HK-2 (cell line): Measurements from ENCODE around the gene C16orf78.
A peak's percentile ranks its signal among the peaks of the same experiment; 100 is the strongest.

Source experiments
- DNase-seq: peaks from one replicate; pipeline ENCODE4 v3.0.0-alpha.2; 2018; ENCODE audit not compliant: unreplicated experiment

The C16orf78 gene

DNA sequence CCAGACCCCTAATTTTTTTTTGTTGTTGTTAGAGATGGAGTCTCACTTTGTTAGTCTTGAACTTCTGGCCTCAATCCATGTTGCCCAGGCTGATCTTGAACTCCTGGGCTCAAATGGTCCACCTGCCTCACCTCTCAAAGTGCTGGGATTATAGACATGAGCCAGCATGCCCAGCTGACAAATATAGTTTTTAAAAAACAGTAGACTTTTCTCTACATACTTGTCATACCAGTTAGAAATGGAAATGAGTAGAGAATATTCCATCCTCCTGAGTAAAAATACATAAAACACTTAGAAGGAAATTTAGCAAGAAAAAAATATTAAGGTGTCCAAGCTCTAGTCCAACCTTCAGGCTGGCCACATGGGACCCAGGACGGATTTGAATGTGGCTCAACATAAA lies 21.4 kb downstream of the C16orf78 start:
- DNase-seq = no peak

DNA sequence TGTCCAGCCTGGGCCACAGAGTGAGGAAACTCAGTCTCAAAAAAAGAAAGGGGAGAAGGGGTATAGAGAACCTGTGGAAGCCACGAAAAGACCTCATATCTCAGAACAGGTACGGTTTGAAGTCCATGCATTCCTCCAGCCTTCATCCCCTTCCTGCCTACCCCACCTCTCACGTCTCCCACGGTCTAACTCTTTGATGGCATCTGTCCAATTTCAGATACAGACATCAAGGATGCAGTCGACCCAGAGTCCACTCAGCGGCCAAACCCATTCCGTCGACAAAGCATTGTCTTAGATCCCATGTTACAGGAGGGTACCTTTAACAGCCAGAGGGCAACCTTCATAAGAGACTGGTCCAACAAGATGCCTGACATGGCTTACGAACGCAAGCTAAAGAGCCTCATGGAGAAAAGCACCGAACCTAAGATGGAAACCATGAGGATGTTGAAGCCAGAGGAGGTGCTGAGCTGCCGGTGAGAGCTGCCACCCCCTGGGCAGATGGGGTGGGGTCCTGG lies 22.7 kb downstream of the C16orf78 start:
- no peak for DNase-seq

DNA sequence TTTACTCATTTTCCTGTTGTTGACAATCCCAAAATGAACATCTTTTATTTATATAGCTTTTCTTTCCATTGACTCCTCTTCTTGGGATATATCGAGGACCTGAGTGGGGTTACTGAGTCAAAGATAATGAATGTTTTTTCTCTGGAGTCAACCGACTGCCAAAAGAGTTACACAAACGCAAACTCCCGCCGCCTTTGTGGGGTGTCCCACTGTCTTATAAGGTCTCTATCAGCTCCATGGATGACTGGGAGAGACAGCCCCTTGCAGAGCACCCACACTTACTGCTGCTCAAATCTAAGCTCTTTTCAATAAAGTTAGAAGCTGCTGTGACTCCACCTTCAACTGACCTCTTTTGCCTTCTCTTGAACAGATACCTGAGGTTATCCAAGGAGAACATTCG lies 25.2 kb downstream of the C16orf78 start:
- DNase-seq = no peak

DNA sequence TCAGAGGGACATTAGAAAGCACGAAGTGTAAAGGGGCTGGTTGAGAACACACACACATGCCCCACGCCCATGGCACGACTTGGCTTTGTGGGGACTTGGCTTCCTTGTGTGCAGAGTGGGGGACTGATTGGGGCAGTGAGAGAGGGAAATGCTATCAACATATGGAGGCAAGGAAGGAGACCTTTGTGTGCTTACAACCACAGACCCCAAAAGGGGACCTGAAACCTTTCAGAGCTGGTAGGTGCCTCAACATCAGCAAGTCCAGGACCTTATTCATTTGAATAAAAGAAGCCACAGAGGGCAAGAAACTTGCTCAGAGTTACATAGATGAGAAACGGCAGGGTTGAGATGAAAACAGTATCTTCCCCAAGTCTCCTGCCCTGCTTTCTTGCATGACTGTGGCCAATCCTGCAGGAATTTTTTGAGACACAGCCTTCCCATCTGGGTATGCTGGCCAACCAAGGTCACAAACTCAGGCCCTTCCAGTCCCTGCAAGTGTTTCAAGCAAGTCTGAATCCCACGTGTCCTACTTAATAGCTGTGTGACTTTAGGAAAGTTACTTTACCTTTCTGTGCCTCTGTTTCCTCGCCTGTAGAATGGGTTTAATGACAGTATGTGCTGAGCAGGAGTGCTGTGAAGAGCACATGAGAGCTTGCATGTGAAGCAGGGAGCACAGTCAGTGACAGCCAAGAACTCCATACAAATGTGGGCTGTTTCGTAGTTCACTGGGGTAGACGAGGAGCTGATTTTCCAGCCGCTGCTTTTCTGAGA lies 26.2 kb downstream of the C16orf78 start:
- DNase-seq = no peak

DNA sequence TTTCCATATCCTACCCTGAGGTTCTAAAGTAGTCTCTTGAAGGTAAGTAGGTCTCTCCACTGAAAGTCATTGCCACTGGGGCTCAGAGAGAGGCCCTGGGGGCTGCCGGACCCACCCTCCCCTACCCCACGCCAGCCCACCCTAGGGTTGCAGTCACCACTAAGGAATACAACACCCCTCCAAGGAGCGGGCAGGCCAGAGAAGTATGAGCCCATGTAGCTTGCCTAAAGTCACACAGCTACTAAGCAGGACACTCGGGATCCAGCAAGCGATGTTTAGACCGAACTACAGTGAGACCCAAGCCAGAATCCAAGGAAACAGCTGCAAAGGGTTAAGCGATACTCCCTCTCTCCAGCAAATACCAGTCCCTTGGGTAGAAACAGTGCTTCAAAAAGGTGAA lies 27.0 kb downstream of the C16orf78 start:
- no peak for DNase-seq

DNA sequence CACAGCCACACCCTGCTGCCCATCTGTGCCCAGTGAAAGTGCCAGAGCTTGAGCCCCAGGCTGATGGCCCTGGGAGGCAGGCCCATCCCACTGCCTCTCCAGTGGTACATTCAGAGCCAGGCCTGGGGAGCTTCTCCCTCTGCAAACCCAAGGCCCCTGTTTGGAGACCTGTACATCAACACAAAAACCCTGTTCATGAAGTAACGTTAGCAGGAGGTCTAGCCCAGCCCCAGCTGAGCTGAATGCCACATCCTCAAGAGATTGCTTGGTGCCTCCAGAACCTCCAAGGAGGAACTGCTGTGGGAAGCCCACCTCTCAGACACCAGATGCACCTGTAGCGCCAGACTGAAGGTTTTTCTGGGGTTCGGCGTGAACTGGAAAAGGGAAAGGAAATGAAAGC lies 31.5 kb downstream of the C16orf78 start:
- DNase-seq = no peak

DNA sequence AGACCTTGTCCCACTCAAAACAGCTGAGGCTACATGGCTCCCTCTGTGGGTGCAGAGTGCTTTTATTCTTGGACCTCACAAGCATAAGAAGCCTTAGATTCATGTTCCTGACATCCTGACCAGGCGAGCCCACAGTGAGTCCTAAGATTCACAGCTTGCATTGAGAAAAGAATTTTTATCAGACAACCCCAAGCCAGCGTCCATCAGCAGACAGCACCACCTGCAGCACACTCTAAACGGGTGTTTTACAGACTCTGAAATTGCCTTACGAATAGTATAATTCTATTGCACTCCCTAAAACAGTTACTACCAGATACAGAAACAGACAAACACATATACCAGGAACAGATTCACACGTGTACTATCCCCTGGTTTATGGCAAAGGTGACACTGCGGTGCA lies 31.9 kb downstream of the C16orf78 start:
- no peak for DNase-seq

DNA sequence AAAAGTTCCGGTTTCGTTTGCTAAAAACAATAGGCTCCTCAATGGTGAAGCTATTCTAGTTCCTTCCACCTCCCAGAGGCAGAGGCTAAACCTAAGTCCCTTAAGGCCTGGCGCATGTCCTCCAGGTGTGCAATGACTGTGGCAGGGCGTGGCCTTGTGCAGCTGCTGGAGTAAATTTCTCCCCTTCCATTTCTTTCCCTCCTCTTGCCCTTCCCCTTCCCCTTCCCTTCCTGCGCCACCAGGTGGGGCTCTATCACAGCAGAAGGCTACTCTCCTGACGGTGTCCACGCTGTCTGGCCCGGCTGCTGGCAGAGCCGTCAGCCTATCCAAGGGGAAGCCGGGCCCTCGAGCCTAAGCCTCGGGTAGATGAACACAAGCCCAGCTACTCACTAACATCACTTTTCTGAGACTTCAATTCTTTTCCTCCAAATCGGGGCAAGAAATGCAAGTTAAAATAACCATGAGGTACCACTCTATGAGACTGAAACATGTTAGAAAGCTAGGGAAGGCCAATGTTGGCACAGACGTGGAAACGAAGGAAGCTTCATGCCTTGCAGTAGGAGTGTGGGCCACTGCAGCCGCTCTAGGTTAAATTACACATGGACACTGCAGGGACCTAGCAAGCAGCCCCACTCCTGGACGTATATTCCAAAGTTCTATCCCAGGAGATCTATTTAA lies 34.4 kb downstream of the C16orf78 start:
- peak; percentile 80 for DNase-seq

DNA sequence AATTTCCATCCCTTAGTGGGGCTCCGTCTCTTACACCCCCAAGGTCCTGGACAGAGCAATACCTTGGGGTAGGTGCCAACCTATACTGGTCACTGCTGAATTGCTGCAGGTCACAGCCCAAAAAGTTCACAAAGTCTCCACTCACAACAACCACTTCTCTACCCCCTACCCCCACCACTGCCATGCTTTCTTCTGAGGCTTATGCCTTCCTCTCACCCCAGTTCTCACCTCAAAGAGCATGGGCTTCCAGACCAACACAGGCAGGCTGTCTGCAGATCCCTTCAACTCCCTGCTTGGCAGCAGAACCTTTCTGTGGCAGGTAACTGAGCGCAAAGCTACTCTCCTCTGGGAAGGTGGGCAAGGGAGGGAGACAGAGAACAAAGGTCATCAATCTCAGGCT lies 35.5 kb downstream of the C16orf78 start:
- DNase-seq = no peak

DNA sequence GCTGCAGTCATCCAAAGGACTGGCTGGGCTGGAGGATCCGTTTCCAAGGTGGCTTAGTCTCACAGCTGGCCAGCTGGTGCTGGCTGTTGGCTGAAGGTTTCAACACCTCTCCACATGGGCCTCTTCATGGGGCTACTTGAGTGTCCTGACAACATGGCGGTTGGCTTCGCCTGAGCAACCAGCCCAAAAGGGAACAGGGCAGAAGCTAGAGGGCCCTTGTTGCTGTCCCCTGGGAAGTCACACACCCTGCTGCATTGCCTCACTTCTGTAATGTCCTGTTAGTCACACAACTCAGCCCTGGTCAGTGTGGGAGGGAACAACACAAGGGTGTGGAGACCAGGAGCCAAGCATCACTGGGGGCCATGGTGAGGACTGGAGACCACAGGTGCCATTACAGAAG lies 36.6 kb downstream of the C16orf78 start:
- no peak for DNase-seq

DNA sequence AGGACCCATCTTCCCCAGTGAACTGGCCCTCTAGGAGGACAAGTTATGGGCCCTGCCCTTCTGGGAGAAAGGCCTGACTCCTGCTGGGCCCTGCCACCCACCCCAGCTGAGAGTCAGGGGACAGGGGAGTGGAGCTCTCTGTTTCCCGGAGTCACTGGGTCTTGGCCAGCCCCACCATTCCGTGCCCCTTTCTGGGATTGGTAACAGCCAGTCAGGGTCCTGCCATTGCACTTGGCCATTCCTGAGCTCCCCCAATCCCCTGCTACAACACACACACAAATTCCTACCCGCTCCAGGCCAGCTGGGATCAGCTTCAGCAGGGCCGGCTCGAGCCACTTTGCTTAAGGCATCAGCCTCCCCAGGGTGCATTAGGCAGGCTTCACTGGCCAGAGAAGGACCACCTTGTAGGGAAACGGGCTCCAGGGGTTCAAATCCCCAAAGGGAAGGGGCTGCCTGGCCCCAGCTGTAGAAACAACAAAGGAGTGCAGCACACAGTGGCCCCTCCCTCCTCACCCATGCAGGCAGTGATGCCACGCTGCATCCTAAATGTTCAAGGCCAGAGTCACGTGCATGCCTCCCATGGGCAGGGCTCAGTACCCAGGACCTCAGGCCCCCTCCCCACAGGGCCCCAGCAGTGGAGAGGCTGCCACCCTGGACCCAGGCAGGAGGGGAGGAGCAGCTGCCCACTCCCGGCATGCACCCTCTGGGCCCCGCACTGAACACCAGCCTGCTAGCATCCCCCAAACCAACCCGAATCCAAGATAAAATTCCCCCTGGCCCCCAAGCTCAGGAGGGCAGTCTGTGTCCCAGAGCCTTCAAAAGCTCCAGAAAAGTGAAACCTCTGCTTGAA lies 37.7 kb downstream of the C16orf78 start:
- no peak for DNase-seq

DNA sequence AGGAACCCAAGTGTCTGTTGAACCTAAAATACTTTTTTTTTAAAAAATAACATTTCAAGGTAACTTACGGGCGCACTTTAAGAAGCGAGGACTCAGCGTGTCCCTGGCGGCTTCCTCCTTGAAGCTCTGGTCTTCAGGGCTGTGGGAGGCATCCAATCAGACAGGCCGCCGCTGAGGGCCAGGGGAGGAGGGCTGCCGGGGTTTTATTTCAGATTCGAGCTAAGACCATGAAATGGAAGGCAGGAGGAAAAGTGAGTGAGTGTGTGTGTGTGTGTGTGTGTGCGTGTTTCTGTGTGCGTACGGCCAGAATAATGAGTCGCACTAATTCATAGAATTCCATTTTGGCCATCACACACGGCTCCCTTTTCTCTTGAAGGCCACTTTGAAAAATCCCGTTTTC lies 41.1 kb downstream of the C16orf78 start:
- DNase-seq = no peak

DNA sequence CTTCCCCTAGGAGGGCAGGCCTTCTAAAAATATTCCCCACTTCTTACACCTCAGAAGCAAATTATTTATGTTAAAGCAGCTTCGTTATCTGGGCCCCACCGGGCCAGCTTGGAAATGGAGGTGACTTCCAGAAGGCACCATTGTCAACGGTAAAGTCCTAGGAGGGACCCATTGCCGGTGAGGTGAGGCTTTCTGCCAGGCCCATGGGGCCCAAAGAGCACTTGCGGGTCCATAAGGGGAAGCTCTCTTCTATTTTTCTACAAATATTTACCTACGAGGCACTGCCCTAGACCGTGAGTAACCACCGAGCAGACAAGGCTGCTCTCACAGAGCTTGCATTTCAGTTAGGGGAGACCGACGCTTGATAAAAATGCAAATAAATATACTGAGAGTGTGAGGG lies 41.5 kb downstream of the C16orf78 start:
- DNase-seq = no peak

DNA sequence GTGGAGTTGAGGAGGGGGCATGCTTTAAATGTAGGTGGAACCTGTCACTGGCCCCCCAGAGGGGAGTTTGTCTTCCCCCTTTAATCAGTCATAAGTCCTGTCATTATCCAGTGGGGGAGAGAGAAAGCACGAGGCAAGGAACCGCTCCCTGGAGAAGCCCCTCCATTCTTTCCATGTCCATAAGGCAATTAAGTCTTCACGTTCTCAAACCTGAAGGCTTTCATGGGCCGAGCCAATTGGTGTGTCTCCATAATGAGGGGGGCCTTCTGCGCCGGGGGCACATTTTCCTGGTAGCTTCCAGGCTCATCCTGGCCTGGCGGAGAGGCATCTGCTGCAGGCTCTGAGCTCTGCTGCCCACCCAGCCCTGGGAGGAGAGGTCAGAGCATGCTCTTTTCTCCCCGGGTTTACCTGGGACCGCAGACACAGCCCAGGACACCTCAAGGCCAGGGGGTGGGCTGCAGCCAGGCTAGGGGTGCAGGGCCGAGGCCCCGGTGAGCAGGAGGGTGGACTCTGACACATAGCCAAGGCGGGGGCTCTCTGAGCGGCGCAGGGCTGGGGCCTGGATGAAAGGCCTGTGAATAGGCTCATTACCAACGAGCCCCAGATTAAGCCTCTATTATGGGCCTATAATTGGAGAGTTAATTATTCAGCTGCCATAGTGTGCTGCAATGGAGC lies 42.5 kb downstream of the C16orf78 start:
- DNase-seq = no peak

DNA sequence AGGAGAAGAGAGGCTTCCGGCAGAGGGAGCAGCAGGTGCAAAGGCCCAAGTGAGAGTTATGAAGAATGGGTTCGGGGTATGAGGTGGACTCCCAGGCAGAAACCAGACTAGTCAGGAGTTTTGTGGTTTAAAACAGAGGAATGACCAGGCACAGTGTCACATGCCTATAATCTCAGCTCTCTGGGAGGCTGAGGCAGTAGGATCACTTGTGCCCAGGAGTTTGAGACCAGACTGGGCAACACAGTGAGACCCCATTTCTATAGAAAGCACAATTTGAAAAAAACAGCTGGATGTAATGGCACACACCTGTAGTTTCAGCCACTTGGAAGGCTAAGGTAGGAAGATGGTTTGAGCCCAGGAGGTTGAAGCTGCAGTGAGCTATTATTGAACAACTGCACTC lies 43.8 kb downstream of the C16orf78 start:
- no peak for DNase-seq

DNA sequence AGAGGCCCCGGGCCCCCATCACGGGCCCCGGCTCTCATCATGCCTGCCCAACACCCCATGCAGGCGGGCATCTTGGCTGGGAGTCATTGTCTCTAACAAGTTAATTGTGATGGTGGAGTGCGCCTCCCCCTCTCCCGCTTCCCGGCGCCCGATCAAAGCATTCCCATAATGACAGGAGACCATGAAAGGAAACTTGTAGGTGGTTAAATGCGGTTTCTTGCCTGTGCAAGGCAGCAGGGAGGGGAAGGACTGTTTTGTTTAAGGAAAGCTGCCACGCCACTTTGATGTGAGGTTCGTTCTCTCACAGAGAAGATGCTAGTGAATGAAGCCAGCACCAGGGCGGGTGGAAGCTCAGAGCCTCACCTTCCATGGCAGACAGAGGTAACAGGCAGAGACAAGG lies 45.4 kb downstream of the C16orf78 start:
- no peak for DNase-seq

DNA sequence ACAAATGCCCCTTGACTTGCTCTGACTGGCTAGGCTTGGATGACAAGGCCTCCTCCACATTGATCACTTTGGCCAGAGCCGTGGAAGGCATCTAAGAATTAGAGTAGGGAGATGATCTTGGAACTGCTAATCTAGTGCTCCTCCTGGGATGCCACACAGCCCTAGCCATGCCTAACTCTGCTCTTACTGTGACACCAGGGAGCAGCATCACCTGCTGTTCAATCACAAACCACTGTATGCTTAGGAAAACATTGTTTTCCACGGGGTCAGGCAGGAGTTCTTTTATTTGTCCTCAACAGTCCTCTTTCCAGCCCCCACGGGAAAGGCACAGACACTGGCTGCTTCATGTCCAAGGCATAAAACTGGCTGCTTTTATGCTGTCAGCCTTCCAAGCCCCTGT lies 46.3 kb downstream of the C16orf78 start:
- no peak for DNase-seq

DNA sequence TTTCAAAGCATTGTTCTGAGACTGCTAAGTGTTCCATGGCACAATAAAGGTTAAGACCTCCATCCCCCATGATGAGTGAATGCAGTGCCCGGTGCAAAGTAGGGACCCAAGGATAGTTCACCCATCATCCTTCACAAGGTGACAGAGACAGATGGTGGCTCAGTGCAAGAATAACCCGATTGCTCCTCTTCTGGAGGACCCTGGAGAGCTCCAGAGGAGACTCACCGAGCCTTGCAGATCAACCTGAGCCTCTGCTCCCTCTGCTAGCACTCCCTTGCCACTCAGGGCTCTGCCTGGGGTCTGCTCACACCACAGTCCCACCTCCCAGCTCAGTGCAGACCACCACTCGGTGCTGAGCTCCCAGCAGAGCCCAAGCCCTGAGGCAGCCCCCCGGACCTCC lies 49.3 kb downstream of the C16orf78 start:
- DNase-seq = no peak

DNA sequence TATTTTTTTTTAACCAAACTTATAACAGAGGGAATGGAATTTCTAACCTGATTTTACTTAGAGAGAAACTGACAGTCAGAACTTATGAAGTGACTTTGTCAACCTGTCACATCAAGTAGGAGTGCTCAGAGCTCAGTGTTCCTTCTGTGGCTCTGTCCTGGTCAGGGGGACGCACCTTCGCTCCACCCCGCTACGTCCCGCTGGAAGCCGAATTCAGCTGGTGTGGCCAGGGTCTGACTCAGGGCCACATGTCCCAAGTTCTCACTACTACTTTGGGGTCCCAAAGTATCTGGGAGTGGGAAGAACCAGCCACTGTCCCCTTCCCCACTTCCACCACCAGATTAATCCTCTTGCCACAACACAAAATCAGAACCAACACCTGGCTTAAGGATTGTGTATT lies 51.4 kb downstream of the C16orf78 start:
- no peak for DNase-seq

DNA sequence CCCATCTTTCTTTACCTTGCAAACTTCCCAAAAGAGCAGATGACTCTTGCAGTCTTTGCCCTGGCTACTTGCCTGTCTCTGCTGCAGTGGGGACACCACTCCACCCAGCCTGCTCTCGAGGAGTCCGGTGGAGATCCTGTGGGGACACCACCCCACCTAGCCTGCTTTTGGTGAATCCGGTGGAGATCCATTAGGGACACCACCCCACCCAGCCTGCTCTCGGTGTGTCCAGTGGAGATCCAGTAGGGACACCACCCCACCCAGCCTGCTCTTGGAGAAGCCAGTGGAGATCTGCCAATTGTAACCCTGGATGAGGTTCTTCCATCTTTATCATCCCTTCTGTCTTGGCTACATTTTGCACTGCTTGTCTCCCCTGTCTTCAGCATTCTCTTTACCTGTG lies 54.2 kb downstream of the C16orf78 start:
- DNase-seq = no peak

DNA sequence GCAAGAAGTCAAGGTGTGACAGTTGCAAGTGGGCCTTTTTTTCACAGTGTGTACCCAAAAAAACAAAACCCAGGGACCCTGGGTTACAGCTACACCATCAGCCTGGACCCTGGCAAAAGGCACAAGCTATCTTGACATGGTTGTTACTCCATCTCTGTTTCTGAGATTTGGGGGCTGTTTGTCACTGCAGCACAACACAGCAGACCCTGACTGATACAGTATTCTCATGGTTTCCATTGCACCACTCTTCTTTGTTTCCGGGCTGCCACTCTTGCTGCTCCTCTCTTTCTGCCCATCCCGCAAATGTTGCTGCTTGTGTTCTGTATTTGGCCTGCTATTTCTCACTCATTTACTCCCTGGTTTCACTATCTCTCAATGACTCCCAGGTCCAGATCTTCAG lies 55.2 kb downstream of the C16orf78 start:
- no peak for DNase-seq

DNA sequence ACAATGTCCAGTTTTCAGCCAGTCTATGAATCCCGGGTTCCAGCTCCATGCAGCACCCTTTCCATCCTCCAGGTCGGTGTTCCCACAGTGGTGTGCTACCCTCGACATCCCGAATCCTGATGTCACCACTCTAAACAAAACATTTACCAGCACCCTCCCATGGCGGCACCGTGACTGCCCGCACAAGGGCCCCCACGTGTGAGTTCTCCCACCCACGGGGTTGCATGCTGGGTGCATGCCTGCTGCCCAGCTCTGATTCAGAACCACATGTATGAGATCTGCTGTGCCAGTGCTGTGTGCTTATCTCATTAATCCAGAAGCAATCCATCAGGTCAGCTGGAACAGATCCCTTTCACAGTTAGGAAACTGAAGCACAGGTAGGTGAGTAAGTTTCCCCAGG lies 57.4 kb downstream of the C16orf78 start:
- DNase-seq = no peak
